ENCODE results near the gene DSN1. TPM values are rescaled to one million over a fixed set of nuclear protein-coding genes. Genes with fewer than 3 reads are reported as not detected.

The DSN1 gene
- total RNA-seq, 1 experiment from 2014 or later = 27.9 TPM

DNA sequence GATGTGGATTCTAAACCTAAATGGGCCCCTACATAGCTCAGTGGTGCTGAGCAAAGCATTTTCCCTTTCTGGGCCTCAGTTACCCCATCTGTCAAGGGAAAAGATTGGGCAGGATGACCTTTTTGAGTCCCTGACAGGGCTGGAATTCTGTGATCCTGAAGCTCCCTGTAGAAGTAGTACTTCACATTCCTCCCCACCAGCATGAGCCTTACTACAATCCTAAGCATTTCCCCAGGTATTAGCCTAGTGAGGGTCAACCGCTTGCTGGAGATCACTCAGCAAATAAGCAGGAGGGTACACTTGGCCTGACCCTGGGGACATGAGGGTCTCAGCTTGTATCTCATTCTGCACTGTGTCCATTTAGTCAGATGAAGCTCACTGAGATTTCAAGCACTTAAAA is 41.1 kb downstream of the DSN1 start (continued):
- no peak for TF ChIP-seq TCF7L2 (IDR thresholded peaks at IDR 0.05; ENCODE audit: borderline replicate concordance, extremely low read depth, insufficient read depth, insufficient read length)
- no peak for TF ChIP-seq JUND (IDR thresholded peaks at IDR 0.05)
- no peak for TF ChIP-seq CBX3 (IDR thresholded peaks at IDR 0.05; ENCODE audit: low read depth)
- no peak for TF ChIP-seq SRF (IDR thresholded peaks at IDR 0.05; ENCODE audit: low read depth)
- no peak for TF ChIP-seq SIN3A (IDR thresholded peaks at IDR 0.05; ENCODE audit: low read depth)
- no peak for TF ChIP-seq CEBPB (IDR thresholded peaks at IDR 0.05; ENCODE audit: low read depth)
- TF ChIP-seq FOSL1 (IDR thresholded peaks at IDR 0.05; ENCODE audit: low read depth) = no peak
- TF ChIP-seq RAD21 (IDR thresholded peaks at IDR 0.05; ENCODE audit: low read depth) = no peak
- TF ChIP-seq REST (IDR thresholded peaks at IDR 0.05; ENCODE audit: low read depth) = no peak
- no peak for TF ChIP-seq EZH2 (IDR thresholded peaks at IDR 0.05)
- TF ChIP-seq EZH2phosphoT487 (IDR thresholded peaks at IDR 0.05; ENCODE audit: borderline replicate concordance) = no peak

GRCh38 chr20:36728986-36729385 is 44.6 kb downstream of the DSN1 start:
- POLR2A ChIA-PET = no interaction called here
- RAD21 ChIA-PET (ENCODE audit: low non-redundant PET in 1 of 2, low total read pairs in 2 of 2, uncharacterized antibody in 2 of 2, unreplicated experiment in 2 of 2) = interaction anchor here in 1 of 2 experiments (0.5 kb wide), 1 partner anchor 118 kb away, joined by 4 read pairs; no protein-coding TSS in a partner anchor
- Histone ChIP-seq H3K4me2 (ENCODE audit: low read length) (no peak overlapping the region), H3K36me3 (ENCODE audit: control insufficient read depth in 1 of 2, insufficient read depth in 2 of 2, low read length in 2 of 2) (no peaks in the 10 kb centered on the region; a peak in 1 of 4 replicates), H3K79me2 (ENCODE audit: insufficient read depth, low read length) (peaks cover 12% of the 10 kb centered on the region), H3K4me1 (ENCODE audit: control insufficient read depth in 1 of 2, insufficient read depth in 2 of 2, low read length in 2 of 2) (no peaks in the 10 kb centered on the region; a peak in 1 of 4 replicates), H3K27ac (ENCODE audit: low read depth, low read length) (no peak overlapping the region), H2AFZ (ENCODE audit: low read depth, low read length, poor library complexity, severe bottlenecking) (no peak overlapping the region), H3K4me3 (replicated peaks in 1 of 2; ENCODE audit: low read depth in 1 of 2, low read length in 2 of 2) (no peak overlapping the region), H3K9me3 (ENCODE audit: control insufficient read depth in 1 of 2, insufficient read depth in 1 of 2, low read depth in 1 of 2, low read length in 2 of 2) (no peaks in the 10 kb centered on the region), H3K27me3 (ENCODE audit: insufficient read depth, low read length) (no peaks in the 10 kb centered on the region), H4K20me1 (ENCODE audit: insufficient read depth) (no peaks in the 10 kb centered on the region), H3K9ac (ENCODE audit: low read length) (no peak overlapping the region), H3K9me2 (ENCODE audit: insufficient read depth) (no peaks in the 10 kb centered on the region)
- peak; percentile 78 for ATAC-seq
- DNase-seq (ENCODE audit: low read depth, low spot score) = no peak
- no TSS peak for BruUV-seq (replicated peaks)
- TF ChIP-seq, protein P1, sequence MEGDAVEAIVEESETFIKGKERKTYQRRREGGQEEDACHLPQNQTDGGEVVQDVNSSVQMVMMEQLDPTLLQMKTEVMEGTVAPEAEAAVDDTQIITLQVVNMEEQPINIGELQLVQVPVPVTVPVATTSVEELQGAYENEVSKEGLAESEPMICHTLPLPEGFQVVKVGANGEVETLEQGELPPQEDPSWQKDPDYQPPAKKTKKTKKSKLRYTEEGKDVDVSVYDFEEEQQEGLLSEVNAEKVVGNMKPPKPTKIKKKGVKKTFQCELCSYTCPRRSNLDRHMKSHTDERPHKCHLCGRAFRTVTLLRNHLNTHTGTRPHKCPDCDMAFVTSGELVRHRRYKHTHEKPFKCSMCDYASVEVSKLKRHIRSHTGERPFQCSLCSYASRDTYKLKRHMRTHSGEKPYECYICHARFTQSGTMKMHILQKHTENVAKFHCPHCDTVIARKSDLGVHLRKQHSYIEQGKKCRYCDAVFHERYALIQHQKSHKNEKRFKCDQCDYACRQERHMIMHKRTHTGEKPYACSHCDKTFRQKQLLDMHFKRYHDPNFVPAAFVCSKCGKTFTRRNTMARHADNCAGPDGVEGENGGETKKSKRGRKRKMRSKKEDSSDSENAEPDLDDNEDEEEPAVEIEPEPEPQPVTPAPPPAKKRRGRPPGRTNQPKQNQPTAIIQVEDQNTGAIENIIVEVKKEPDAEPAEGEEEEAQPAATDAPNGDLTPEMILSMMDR (IDR thresholded peaks at IDR 0.05 in 2 of 3, conservative IDR thresholded peaks at IDR 0.05 in 1 of 3; ENCODE audit: borderline replicate concordance in 1 of 3, insufficient read depth in 1 of 3, low read depth in 2 of 3, low read length in 2 of 3) = peak in 2 of 3 experiments; percentile 17 to 50; a peak in 2 of 6 replicates
- TF ChIP-seq ATF3 (IDR thresholded peaks at IDR 0.05) = no peak
- no peak for TF ChIP-seq EZH2phosphoT487 (IDR thresholded peaks at IDR 0.05; ENCODE audit: borderline replicate concordance)
- TF ChIP-seq RAD21 (IDR thresholded peaks at IDR 0.05; ENCODE audit: low read depth) = peak; percentile 48
- TF ChIP-seq MAX (IDR thresholded peaks at IDR 0.05) = no peak
- intact Hi-C loops (cut with micrococcal nuclease) = no loop called here
- CTCF ChIA-PET = interaction anchor here (0.5 to 1.4 kb wide), 7 partner anchors 12 to 973 kb away, joined by 3 to 5 read pairs (median 3); partner anchors contain the start of gene RAB5IF
